HG03432 (cell line): Measurements from ENCODE around the gene PTPN21.

Experiments
- ATAC-seq: cut with Tn5 transposase; IDR thresholded peaks from one replicate; pipeline ENCODE4 v1.9.1; 2021; ENCODE audit warnings: mild to moderate bottlenecking, moderate library complexity; ENCODE audit not compliant: unreplicated experiment

PTPN21 gene

GRCh38 chr14:88554457-88555286 is at the start of gene PTPN21:
TSS of gene PTPN21 (minus strand) at chr14:88555007. CDS start at chr14:88550417, 4,590 bp downstream.
- ATAC-seq: peak; percentile 58

- ATAC-seq: no peak
Observed at GRCh38 chr14:88604212-88604611, 49.4 kb upstream of the PTPN21 start.

- peak; percentile 97 for ATAC-seq
Observed at GRCh38 chr14:88599761-88600439, 45.1 kb upstream of the PTPN21 start.

GRCh38 chr14:88599326-88599725 is 44.5 kb upstream of the PTPN21 start:
- peak; percentile 36 for ATAC-seq

GRCh38 chr14:88598097-88598675 is 43.4 kb upstream of the PTPN21 start:
- no peak for ATAC-seq

GRCh38 chr14:88597601-88598000 is 42.8 kb upstream of the PTPN21 start:
- ATAC-seq: no peak

GRCh38 chr14:88597038-88597437 is 42.2 kb upstream of the PTPN21 start:
- ATAC-seq: no peak

- no peak for ATAC-seq
Observed at GRCh38 chr14:88592031-88592430, 37.2 kb upstream of the PTPN21 start.

- no peak for ATAC-seq
Observed at GRCh38 chr14:88590173-88590572, 35.4 kb upstream of the PTPN21 start.

- ATAC-seq: no peak
Observed at GRCh38 chr14:88588081-88588480, 33.3 kb upstream of the PTPN21 start.

- no peak for ATAC-seq
Observed at GRCh38 chr14:88584451-88584850, 29.6 kb upstream of the PTPN21 start.

- ATAC-seq: no peak
Observed at GRCh38 chr14:88576222-88576621, 21.4 kb upstream of the PTPN21 start.

GRCh38 chr14:88572117-88572516 is 17.3 kb upstream of the PTPN21 start:
- ATAC-seq: no peak

- ATAC-seq: no peak
Observed at GRCh38 chr14:88568196-88568595, 13.4 kb upstream of the PTPN21 start.

- ATAC-seq: no peak
Observed at GRCh38 chr14:88565427-88565826, 10.6 kb upstream of the PTPN21 start.

- ATAC-seq: no peak
Observed at GRCh38 chr14:88563845-88564244, 9.0 kb upstream of the PTPN21 start.

GRCh38 chr14:88562831-88563686 is 8.3 kb upstream of the PTPN21 start, which contains the start of gene ZC3H14:
TSS of gene ZC3H14 (plus strand) at chr14:88563037. CDS start at chr14:88563134, 97 bp downstream.
- peak; percentile 97 for ATAC-seq

- ATAC-seq: no peak
Observed at GRCh38 chr14:88562532-88562830, 7.7 kb upstream of the PTPN21 start.

- ATAC-seq: no peak
Observed at GRCh38 chr14:88559852-88560251, 5.0 kb upstream of the PTPN21 start.

GRCh38 chr14:88556581-88556980 is 1.8 kb upstream of the PTPN21 start:
- ATAC-seq: no peak

GRCh38 chr14:88553886-88554456 is 836 bp downstream of the PTPN21 start:
- no peak for ATAC-seq
